ENCODE results near the gene MTCL1. TPM values are rescaled to one million over a fixed set of nuclear protein-coding genes. Genes with fewer than 3 reads are reported as not detected.

Gene MTCL1
- total and polyA plus RNA-seq, 2 of the 8 experiments (the other 6 are each of a cell fraction or from before 2014, with no cell fraction given): 16.6 to 60.8 TPM

DNA sequence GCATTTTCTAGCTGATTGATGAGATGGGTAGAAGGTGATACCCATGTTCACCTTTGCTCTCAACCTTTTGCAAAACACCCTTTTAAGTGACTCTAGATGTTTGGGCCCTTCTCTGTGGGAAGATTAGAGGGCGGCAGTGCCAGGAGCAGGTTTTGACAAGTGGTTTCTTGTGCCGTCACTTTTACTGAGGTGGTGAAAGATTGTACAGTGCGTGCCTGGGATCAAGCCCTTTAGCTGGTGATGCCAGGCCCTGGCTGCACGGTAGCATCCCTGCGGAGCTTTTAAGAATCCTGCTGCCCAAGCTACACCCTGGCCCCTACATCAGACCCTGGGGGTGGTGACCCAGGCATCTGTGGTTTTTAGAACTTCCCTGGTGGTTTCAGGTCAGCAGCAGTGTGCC is 29.1 kb downstream of the MTCL1 start (continued):
- TF ChIP-seq E2F6 (IDR thresholded peaks at IDR 0.05) (no peak), MAFK (IDR thresholded peaks at IDR 0.05; ENCODE audit: low read depth, low read length) (no peak)
